ENCODE data around the gene RMND1. TPM values are rescaled to one million over a fixed set of nuclear protein-coding genes. Genes with fewer than 3 reads are reported as not detected.
A peak's percentile ranks its signal among the peaks of the same experiment; 100 is the strongest.

RMND1 gene
- total and polyA plus RNA-seq, 7 experiments from 2014 or later = 7.6 to 21.5 (median 15.3) TPM

DNA sequence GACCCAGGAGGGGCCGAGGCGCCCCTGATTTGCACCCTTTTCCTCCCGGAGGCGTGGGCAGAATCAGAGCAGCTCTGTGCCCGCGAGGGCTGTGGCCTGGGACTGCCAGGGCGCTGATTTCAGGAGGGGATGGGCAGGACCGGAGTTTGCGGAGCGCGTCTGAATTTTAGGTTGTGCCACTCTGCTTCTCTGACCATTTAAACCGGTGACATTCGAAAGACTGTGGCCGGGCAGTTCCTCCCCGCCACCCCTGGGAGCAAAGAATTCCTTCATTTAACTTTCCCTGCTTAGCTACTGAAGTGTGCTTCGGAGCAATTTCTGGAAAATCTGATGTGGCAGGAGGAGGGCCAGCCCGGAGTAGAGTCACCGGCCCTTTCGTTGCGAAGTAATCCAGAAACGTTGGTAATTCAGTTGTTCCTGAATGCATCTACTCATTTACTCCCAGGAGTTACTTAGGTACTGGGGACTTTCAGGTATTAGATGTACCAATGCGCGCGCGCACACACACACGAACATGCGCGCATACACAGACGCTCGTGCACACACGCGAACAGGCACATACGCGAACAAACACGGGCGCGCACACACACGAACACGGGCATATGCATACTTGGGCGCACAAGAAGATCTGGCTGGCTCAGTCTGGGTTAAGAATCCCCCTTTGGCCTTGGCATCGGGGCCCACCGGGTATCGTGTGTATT, 42.5 kb upstream of the RMND1 start:
- Histone ChIP-seq H3K27me3 (ENCODE audit: control insufficient read depth in 2 of 2, insufficient read depth in 2 of 2, low read length in 2 of 2) (peaks cover 4 to 20% of the 10 kb centered on the region in 2 donors), H3K27ac (ENCODE audit: low read depth, low read length) (no peak overlapping the region), H3K9me3 (ENCODE audit: control insufficient read depth in 2 of 3, low read length in 3 of 3) (no peaks in the 10 kb centered on the region), H3K4me1 (ENCODE audit: control insufficient read depth in 2 of 2, insufficient read depth in 2 of 2, low read length in 2 of 2) (no peaks in the 10 kb centered on the region), H3K4me3 (ENCODE audit: low read length) (no peak overlapping the region), H3K36me3 (ENCODE audit: control insufficient read depth in 2 of 3, insufficient read depth in 3 of 3, low read length in 3 of 3) (no peaks in the 10 kb centered on the region)
- ChIA-PET CTCF (no interaction called here), POLR2A (no interaction called here)
- intact Hi-C loops (cut with micrococcal nuclease) = no loop called here
- Mint-ChIP-seq H3K27ac (peak overlapping the region in 1 of 9 donors; percentile 38), H3K4me1 (peaks cover 13 to 19% (median 14%) of the 10 kb centered on the region in 7 donors), H3K9me3 (no peaks in the 10 kb centered on the region), H3K36me3 (peaks cover 0 to 5% (median 0%) of the 10 kb centered on the region in 5 donors), H3K4me3 (peak overlapping the region; percentile 42 to 78 (median 68)), H3K27me3 (peaks cover 41 to 69% (median 50%) of the 10 kb centered on the region in 5 donors)
- ATAC-seq (peak; percentile 51), DNase-seq (peak in 1 of 9 donors; percentile 12)

GRCh38 chr6:151493804-151494234, 41.9 kb upstream of the RMND1 start, which contains the start of gene CCDC170:
Gene CCDC170, plus strand, starts transcription at chr6:151494017. Its CDS starts 112 bp downstream, at chr6:151494129.
- Histone ChIP-seq H3K4me3 (ENCODE audit: low read length) (no peak within 1 kb of the TSS), H3K27ac (ENCODE audit: low read depth, low read length) (no peak within 1 kb of the TSS), H3K4me1 (ENCODE audit: control insufficient read depth in 2 of 2, insufficient read depth in 2 of 2, low read length in 2 of 2) (no peaks in the 10 kb centered on the region), H3K9me3 (ENCODE audit: control insufficient read depth in 2 of 3, low read length in 3 of 3) (no peaks in the 10 kb centered on the region), H3K27me3 (ENCODE audit: control insufficient read depth in 2 of 2, insufficient read depth in 2 of 2, low read length in 2 of 2) (peaks cover 4 to 20% of the 10 kb centered on the region in 2 donors), H3K36me3 (ENCODE audit: control insufficient read depth in 2 of 3, insufficient read depth in 3 of 3, low read length in 3 of 3) (no peaks in the 10 kb centered on the region)
- ChIA-PET CTCF (no interaction called here), POLR2A (no interaction called here)
- H3K36me3 Mint-ChIP-seq = peaks cover 0 to 5% (median 0%) of the 10 kb centered on the region in 5 donors
- peaks cover 40 to 75% (median 50%) of the 10 kb centered on the region in 5 donors for H3K27me3 Mint-ChIP-seq
- no peaks in the 10 kb centered on the region for H3K9me3 Mint-ChIP-seq
- DNase-seq = peak in 1 of 9 donors; percentile 31
- H3K4me3 Mint-ChIP-seq = peak within 1 kb of the TSS; percentile 42 to 78 (median 68)
- intact Hi-C loops (cut with micrococcal nuclease) = no loop called here
- peaks cover 13 to 19% (median 14%) of the 10 kb centered on the region in 7 donors for H3K4me1 Mint-ChIP-seq
- peak within 1 kb of the TSS in 1 of 9 donors; percentile 38 for H3K27ac Mint-ChIP-seq
- ATAC-seq = peak; percentile 67

- intact Hi-C loops (cut with micrococcal nuclease) = no loop called here
- Histone ChIP-seq H3K36me3 (ENCODE audit: control insufficient read depth in 2 of 3, insufficient read depth in 3 of 3, low read length in 3 of 3) (no peaks in the 10 kb centered on the region), H3K9me3 (ENCODE audit: control insufficient read depth in 2 of 3, low read length in 3 of 3) (no peaks in the 10 kb centered on the region), H3K4me3 (ENCODE audit: low read length) (no peak overlapping the region), H3K27ac (ENCODE audit: low read depth, low read length) (no peak overlapping the region), H3K4me1 (ENCODE audit: control insufficient read depth in 2 of 2, insufficient read depth in 2 of 2, low read length in 2 of 2) (no peaks in the 10 kb centered on the region), H3K27me3 (ENCODE audit: control insufficient read depth in 2 of 2, insufficient read depth in 2 of 2, low read length in 2 of 2) (peaks cover 4 to 20% of the 10 kb centered on the region in 2 donors)
- Mint-ChIP-seq H3K36me3 (peaks cover 0 to 5% (median 0%) of the 10 kb centered on the region in 5 donors), H3K27me3 (peaks cover 40 to 76% (median 50%) of the 10 kb centered on the region in 5 donors), H3K4me3 (peak overlapping the region in 6 of 10 donors; percentile 7 to 59 (median 46)), H3K4me1 (peaks cover 13 to 15% (median 14%) of the 10 kb centered on the region in 7 donors), H3K27ac (no peak overlapping the region), H3K9me3 (no peaks in the 10 kb centered on the region)
- ChIA-PET POLR2A (no interaction called here), CTCF (interaction anchor here (0.7 kb wide), 1 partner anchor 172 kb away, joined by 3 read pairs; no protein-coding TSS in a partner anchor)
- DNase-seq = no peak
- ATAC-seq = no peak
These were observed 41.4 kb upstream of the RMND1 start for GRCh38 chr6:151493161-151493803.

DNA sequence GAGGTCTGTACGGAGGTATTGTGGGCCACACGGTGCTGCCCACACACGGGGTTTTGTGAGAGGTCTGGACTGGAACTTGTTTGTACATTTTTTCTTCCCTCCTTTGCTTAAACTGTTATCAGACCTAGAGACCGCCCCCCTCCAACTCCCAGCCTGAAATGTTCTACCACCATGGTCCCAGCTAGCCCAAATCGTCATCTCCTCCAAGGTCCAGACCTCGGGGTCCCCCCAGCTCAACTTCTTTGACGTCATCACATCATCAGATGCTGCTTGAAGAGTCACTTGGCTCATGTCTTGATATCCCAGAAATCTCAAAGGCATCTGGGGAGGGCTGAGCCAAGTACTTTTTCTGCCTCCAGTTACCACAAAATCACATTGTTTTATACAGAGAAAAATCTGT, 39.1 kb upstream of the RMND1 start:
- no peak for DNase-seq
- Histone ChIP-seq H3K27ac (ENCODE audit: low read depth, low read length) (no peak overlapping the region), H3K4me1 (ENCODE audit: control insufficient read depth in 2 of 2, insufficient read depth in 2 of 2, low read length in 2 of 2) (no peaks in the 10 kb centered on the region), H3K27me3 (ENCODE audit: control insufficient read depth in 2 of 2, insufficient read depth in 2 of 2, low read length in 2 of 2) (peaks cover 3 to 20% of the 10 kb centered on the region in 2 donors), H3K36me3 (ENCODE audit: control insufficient read depth in 2 of 3, insufficient read depth in 3 of 3, low read length in 3 of 3) (no peaks in the 10 kb centered on the region), H3K9me3 (ENCODE audit: control insufficient read depth in 2 of 3, low read length in 3 of 3) (no peaks in the 10 kb centered on the region), H3K4me3 (ENCODE audit: low read length) (no peak overlapping the region)
- Mint-ChIP-seq H3K27me3 (peaks cover 31 to 61% (median 39%) of the 10 kb centered on the region in 5 donors), H3K36me3 (peaks cover 0 to 5% (median 0%) of the 10 kb centered on the region in 5 donors), H3K4me3 (no peak overlapping the region), H3K27ac (no peak overlapping the region), H3K9me3 (no peaks in the 10 kb centered on the region), H3K4me1 (peaks cover 13 to 15% (median 14%) of the 10 kb centered on the region in 7 donors)
- POLR2A ChIA-PET = no interaction called here
- no peak for ATAC-seq
- intact Hi-C loops (cut with micrococcal nuclease) = no loop called here
- CTCF ChIA-PET = no interaction called here

DNA sequence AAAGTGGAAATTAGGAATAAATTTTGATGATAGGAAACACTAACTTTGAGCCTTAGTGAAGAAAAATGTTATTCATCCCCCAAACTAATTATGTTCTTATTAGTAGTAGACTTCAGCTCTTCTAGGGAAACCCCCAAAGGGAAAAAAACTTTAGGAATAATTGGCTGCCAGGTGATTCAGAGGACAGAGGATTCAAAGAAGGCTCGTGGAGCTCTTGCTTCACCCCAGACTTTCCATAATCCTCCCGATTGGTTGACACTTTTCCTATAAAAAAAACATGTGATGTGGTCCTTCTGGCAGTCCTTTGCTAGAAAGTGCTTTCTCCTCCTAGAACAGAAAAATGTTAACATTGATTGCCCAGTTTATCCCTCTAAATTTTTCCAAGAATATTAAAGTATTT, 36.3 kb upstream of the RMND1 start:
- H3K27ac Mint-ChIP-seq = no peak overlapping the region
- H3K27ac ChIP-seq (ENCODE audit: low read depth, low read length) = no peak overlapping the region
- H3K4me3 ChIP-seq (ENCODE audit: low read length) = no peak overlapping the region
- no peaks in the 10 kb centered on the region for H3K36me3 ChIP-seq (ENCODE audit: control insufficient read depth in 2 of 3, insufficient read depth in 3 of 3, low read length in 3 of 3)
- POLR2A ChIA-PET = interaction anchor here (0.6 kb wide), 1 partner anchor 1621 kb away, joined by 3 read pairs; no protein-coding TSS in a partner anchor
- intact Hi-C loops (cut with micrococcal nuclease) = loop anchor here in 1 of 2 donors (10.0 kb wide), 2 partner anchors 483 to 777 kb away; no protein-coding TSS in a partner anchor
- peaks cover 0 to 5% (median 2%) of the 10 kb centered on the region in 5 donors for H3K36me3 Mint-ChIP-seq
- no peak overlapping the region for H3K4me3 Mint-ChIP-seq
- H3K4me1 ChIP-seq (ENCODE audit: control insufficient read depth in 2 of 2, insufficient read depth in 2 of 2, low read length in 2 of 2) = no peaks in the 10 kb centered on the region
- CTCF ChIA-PET = no interaction called here
- peaks cover 0 to 6% (median 2%) of the 10 kb centered on the region in 7 donors for H3K4me1 Mint-ChIP-seq
- no peak for DNase-seq
- no peaks in the 10 kb centered on the region for H3K9me3 Mint-ChIP-seq
- peaks cover 0 to 4% of the 10 kb centered on the region in 2 donors for H3K27me3 ChIP-seq (ENCODE audit: control insufficient read depth in 2 of 2, insufficient read depth in 2 of 2, low read length in 2 of 2)
- ATAC-seq = no peak
- peaks cover 11 to 37% (median 17%) of the 10 kb centered on the region in 5 donors for H3K27me3 Mint-ChIP-seq
- no peaks in the 10 kb centered on the region for H3K9me3 ChIP-seq (ENCODE audit: control insufficient read depth in 2 of 3, low read length in 3 of 3)

DNA sequence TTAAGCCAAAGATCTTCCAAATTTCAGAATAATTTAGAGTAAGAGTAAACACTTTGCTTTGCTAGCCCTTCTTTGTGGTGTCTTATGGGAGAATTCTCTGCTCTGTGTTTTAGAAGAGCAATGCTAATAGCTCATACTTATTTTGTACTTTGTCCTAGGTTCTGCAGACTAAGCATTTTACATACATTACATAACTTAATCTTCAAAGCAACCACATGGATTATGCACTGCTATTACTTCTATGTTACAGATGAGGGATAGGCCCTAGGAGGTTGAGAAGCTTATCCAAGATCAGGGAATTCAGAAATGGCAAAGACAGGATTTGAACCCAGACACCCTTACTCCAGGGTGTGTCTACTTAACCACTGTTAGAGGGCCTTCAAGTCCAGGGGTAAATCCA, 32.1 kb upstream of the RMND1 start:
- no peak overlapping the region for H3K4me3 ChIP-seq (ENCODE audit: low read length)
- H3K27ac Mint-ChIP-seq = peak overlapping the region in 1 of 9 donors; percentile 40
- intact Hi-C loops (cut with micrococcal nuclease) = loop anchor here in 1 of 2 donors (10.0 kb wide), 2 partner anchors 479 to 781 kb away; no protein-coding TSS in a partner anchor

More for the DNA sequence above, 32.1 kb upstream of the RMND1 start:
- Histone ChIP-seq H3K4me1 (ENCODE audit: control insufficient read depth in 2 of 2, insufficient read depth in 2 of 2, low read length in 2 of 2) (peaks cover 13% of the 10 kb centered on the region in 2 donors), H3K36me3 (ENCODE audit: control insufficient read depth in 2 of 3, insufficient read depth in 3 of 3, low read length in 3 of 3) (no peaks in the 10 kb centered on the region), H3K9me3 (ENCODE audit: control insufficient read depth in 2 of 3, low read length in 3 of 3) (no peaks in the 10 kb centered on the region), H3K27me3 (ENCODE audit: control insufficient read depth in 2 of 2, insufficient read depth in 2 of 2, low read length in 2 of 2) (no peaks in the 10 kb centered on the region), H3K27ac (ENCODE audit: low read depth, low read length) (no peak overlapping the region)
- DNase-seq (no peak), ATAC-seq (no peak)
- H3K27me3 Mint-ChIP-seq = peaks cover 0 to 3% (median 0%) of the 10 kb centered on the region in 5 donors
- CTCF ChIA-PET = no interaction called here
- H3K36me3 Mint-ChIP-seq = peaks cover 0 to 5% (median 0%) of the 10 kb centered on the region in 5 donors
- peaks cover 6 to 19% (median 15%) of the 10 kb centered on the region in 7 donors for H3K4me1 Mint-ChIP-seq
- H3K4me3 Mint-ChIP-seq = no peak overlapping the region
- POLR2A ChIA-PET = no interaction called here
- H3K9me3 Mint-ChIP-seq = no peaks in the 10 kb centered on the region

All from naive thymus-derived CD4-positive, alpha-beta T cell (primary cell).